Mesenchymal stem cell (in vitro differentiated cells and primary cell): ENCODE data around the gene FMO5.

Experiments
- DNase-seq: peaks from one replicate; pipeline ENCODE4 v3.0.0-alpha.2; 2013
- H2AFZ ChIP-seq: one replicate; pipeline ENCODE4 v1.6.1; 2013; ENCODE audit warnings: low read depth, mild to moderate bottlenecking, control low read depth, inconsistent platforms, low read length, moderate library complexity
- H2AK5ac ChIP-seq: 2 replicates; pipeline ENCODE4 v1.6.1; 2013; ENCODE audit warnings: low read length, moderate library complexity, mild to moderate bottlenecking, inconsistent platforms; ENCODE audit not compliant: severe bottlenecking
- H2BK120ac ChIP-seq: one replicate; pipeline ENCODE4 v1.6.1; 2013; ENCODE audit warnings: low read depth, mild to moderate bottlenecking, inconsistent platforms, low read length, moderate library complexity
- H2BK12ac ChIP-seq, 2 experiments: one replicate each; pipeline ENCODE4 v1.6.1; 2013; ENCODE audit warnings: inconsistent platforms in 2 of 2, low read length in 2 of 2, mild to moderate bottlenecking in 2 of 2, moderate library complexity in 2 of 2, control low read depth in 1 of 2
- H2BK15ac ChIP-seq: one replicate; pipeline ENCODE4 v1.6.1; 2013; ENCODE audit warnings: mild to moderate bottlenecking, low read depth, inconsistent platforms; ENCODE audit not compliant: poor library complexity, severe bottlenecking
- H2BK5ac ChIP-seq: 2 replicates; pipeline ENCODE4 v1.6.1; 2013; ENCODE audit warnings: low read depth, mild to moderate bottlenecking, low read length, control low read depth, inconsistent platforms; ENCODE audit not compliant: poor library complexity, severe bottlenecking
- H3K14ac ChIP-seq, 2 experiments: one replicate each; pipeline ENCODE4 v1.6.1; 2013; ENCODE audit warnings: inconsistent platforms in 2 of 2, low read length in 2 of 2, control low read depth in 1 of 2, mild to moderate bottlenecking in 1 of 2, moderate library complexity in 1 of 2
- H3K18ac ChIP-seq, 2 experiments: one replicate each; pipeline ENCODE4 v1.6.1; 2013; ENCODE audit warnings: inconsistent platforms in 2 of 2, low read length in 2 of 2, control low read depth in 1 of 2, low read depth in 1 of 2, mild to moderate bottlenecking in 1 of 2
- H3K23ac ChIP-seq, 2 experiments: one replicate each; pipeline ENCODE4 v1.6.1; 2013; ENCODE audit warnings: inconsistent platforms in 2 of 2, low read length in 2 of 2, mild to moderate bottlenecking in 2 of 2, moderate library complexity in 2 of 2, control low read depth in 1 of 2
- H3K27ac ChIP-seq: 2 replicates; pipeline ENCODE4 v1.5.1; 2013; ENCODE audit warnings: mild to moderate bottlenecking, moderate library complexity, low read length, control low read depth, inconsistent platforms; ENCODE audit not compliant: poor library complexity, severe bottlenecking
- H3K27me3 ChIP-seq, 2 experiments: 2 replicates each; pipeline versions ENCODE4 v1.6.1 to v1.7.0; 2013; ENCODE audit warnings: low read length in 2 of 2, mild to moderate bottlenecking in 2 of 2, moderate library complexity in 2 of 2, control low read depth in 1 of 2, inconsistent platforms in 1 of 2; ENCODE audit not compliant: control insufficient read depth in 1 of 2, insufficient read depth in 1 of 2
- H3K36me3 ChIP-seq, 2 experiments: 2 replicates each; pipeline versions ENCODE4 v1.6.1 to v1.7.0; 2013; ENCODE audit warnings: low read length in 2 of 2, control low read depth in 1 of 2, inconsistent platforms in 1 of 2, low read depth in 1 of 2, mild to moderate bottlenecking in 1 of 2; ENCODE audit not compliant: insufficient read depth in 2 of 2, control insufficient read depth in 1 of 2
- H3K4ac ChIP-seq, 2 experiments: one replicate each; pipeline ENCODE4 v1.6.1; 2013; ENCODE audit warnings: inconsistent platforms in 2 of 2, low read length in 2 of 2, mild to moderate bottlenecking in 2 of 2, moderate library complexity in 2 of 2, control low read depth in 1 of 2, low read depth in 1 of 2
- H3K4me1 ChIP-seq: 2 replicates; pipeline ENCODE4 v1.6.1; 2013; ENCODE audit warnings: low read depth, low read length, control low read depth; ENCODE audit not compliant: control insufficient read depth, insufficient read depth
- H3K4me2 ChIP-seq: 2 replicates; pipeline ENCODE4 v1.6.1; 2013; ENCODE audit warnings: low read length, mild to moderate bottlenecking, inconsistent platforms; ENCODE audit not compliant: poor library complexity, severe bottlenecking
- H3K4me3 ChIP-seq, 2 experiments: 2 replicates each; pipeline versions ENCODE4 v1.5.1 to v1.7.0; 2013; ENCODE audit warnings: low read length in 2 of 2, mild to moderate bottlenecking in 2 of 2, control low read depth in 1 of 2, low read depth in 1 of 2; ENCODE audit not compliant: insufficient read depth in 1 of 2
- H3K79me1 ChIP-seq: replicated peaks from 2 replicates; pipeline ENCODE4 v1.6.1; 2013; ENCODE audit warnings: mild to moderate bottlenecking, control low read depth, low read length, inconsistent platforms; ENCODE audit not compliant: poor library complexity, severe bottlenecking
- H3K9ac ChIP-seq: 2 replicates; pipeline ENCODE4 v1.7.0; 2013; ENCODE audit warnings: mild to moderate bottlenecking, low read length, moderate library complexity
- H3K9me3 ChIP-seq: 2 replicates; pipeline ENCODE4 v1.7.0; 2013; ENCODE audit warnings: mild to moderate bottlenecking, low read length; ENCODE audit not compliant: control insufficient read depth
- H4K8ac ChIP-seq: one replicate; pipeline ENCODE4 v1.6.1; 2013; ENCODE audit warnings: inconsistent platforms, mild to moderate bottlenecking, low read length, moderate library complexity
- H4K91ac ChIP-seq: one replicate; pipeline ENCODE4 v1.6.1; 2013; ENCODE audit warnings: mild to moderate bottlenecking, low read length, inconsistent platforms
- WGBS: methylation state at CpG from one replicate; pipeline ENCODE4 v1.1.7; 2013; ENCODE audit warnings: mixed read lengths; 5-methylcytosine and 5-hydroxymethylcytosine counted together

The FMO5 gene

GRCh38 chr1:147207192-147207591 is 17.9 kb downstream of the FMO5 start:
- Histone ChIP-seq H2BK12ac (no peak overlapping the region), H2BK5ac (no peak overlapping the region), H3K18ac (no peak overlapping the region), H3K4me2 (no peak overlapping the region), H3K4me1 (no peaks in the 10 kb centered on the region), H4K8ac (no peak overlapping the region), H3K27ac (no peak overlapping the region), H2AK5ac (no peak overlapping the region), H3K79me1 (no peaks in the 10 kb centered on the region), H3K23ac (no peak overlapping the region), H3K4me3 (no peak overlapping the region), H3K4ac (no peak overlapping the region), H2BK120ac (no peak overlapping the region), H3K27me3 (no peaks in the 10 kb centered on the region), H3K9me3 (no peaks in the 10 kb centered on the region), H2AFZ (no peak overlapping the region), H2BK15ac (no peak overlapping the region), H3K36me3 (no peaks in the 10 kb centered on the region), H3K9ac (no peak overlapping the region), H3K14ac (no peak overlapping the region), H4K91ac (no peak overlapping the region)
- no CpG with 5 or more reads among the region's 1 CpG for WGBS
- no peak for DNase-seq

- no peak overlapping the region for H2BK5ac ChIP-seq
- H2BK12ac ChIP-seq: no peak overlapping the region
Observed at GRCh38 chr1:147204080-147204479, 21.1 kb downstream of the FMO5 start.

GRCh38 chr1:147202576-147202975 is 22.6 kb downstream of the FMO5 start:
- Histone ChIP-seq H2AK5ac (no peak overlapping the region), H3K4ac (no peak overlapping the region), H3K9me3 (no peaks in the 10 kb centered on the region), H3K36me3 (no peaks in the 10 kb centered on the region), H3K9ac (no peak overlapping the region), H3K23ac (no peak overlapping the region), H2AFZ (no peak overlapping the region), H2BK120ac (no peak overlapping the region), H3K14ac (no peak overlapping the region), H4K91ac (no peak overlapping the region), H3K4me1 (no peaks in the 10 kb centered on the region), H3K4me3 (no peak overlapping the region), H3K27ac (no peak overlapping the region), H4K8ac (no peak overlapping the region), H2BK15ac (no peak overlapping the region), H2BK12ac (no peak overlapping the region), H2BK5ac (no peak overlapping the region), H3K79me1 (no peaks in the 10 kb centered on the region), H3K4me2 (no peak overlapping the region), H3K27me3 (no peaks in the 10 kb centered on the region), H3K18ac (no peak overlapping the region)
- no peak for DNase-seq
- WGBS: 49% methylated on average over 2 of the region's 2 CpGs

More at GRCh38 chr1:147204080-147204479, 21.1 kb downstream of the FMO5 start:
- Histone ChIP-seq H3K4ac (no peak overlapping the region), H3K9ac (no peak overlapping the region), H2BK15ac (no peak overlapping the region), H2AFZ (no peak overlapping the region), H3K4me2 (no peak overlapping the region), H3K79me1 (no peaks in the 10 kb centered on the region), H3K27me3 (no peaks in the 10 kb centered on the region), H3K4me3 (no peak overlapping the region), H3K4me1 (no peaks in the 10 kb centered on the region), H2AK5ac (no peak overlapping the region), H3K9me3 (no peaks in the 10 kb centered on the region), H3K23ac (no peak overlapping the region), H3K18ac (no peak overlapping the region), H3K14ac (no peak overlapping the region), H3K27ac (no peak overlapping the region), H4K8ac (no peak overlapping the region), H4K91ac (no peak overlapping the region), H3K36me3 (no peaks in the 10 kb centered on the region), H2BK120ac (no peak overlapping the region)
- WGBS: 90% methylated on average over 3 of the region's 3 CpGs
- no peak for DNase-seq

- Histone ChIP-seq H3K27ac (no peak overlapping the region), H3K18ac (no peak overlapping the region), H2BK5ac (no peak overlapping the region), H4K8ac (no peak overlapping the region), H3K9me3 (no peaks in the 10 kb centered on the region), H4K91ac (no peak overlapping the region), H2BK15ac (no peak overlapping the region), H2AFZ (no peak overlapping the region), H3K4me1 (no peaks in the 10 kb centered on the region), H3K4me2 (no peak overlapping the region), H2BK12ac (no peak overlapping the region), H3K36me3 (no peaks in the 10 kb centered on the region), H3K27me3 (no peaks in the 10 kb centered on the region), H3K79me1 (no peaks in the 10 kb centered on the region), H3K14ac (no peak overlapping the region), H3K4me3 (peak overlapping the region in 1 of 2 experiments; percentile 55), H2AK5ac (no peak overlapping the region), H3K9ac (no peak overlapping the region), H3K4ac (no peak overlapping the region), H3K23ac (no peak overlapping the region), H2BK120ac (no peak overlapping the region)
- DNase-seq: no peak
- WGBS: 100% methylated on average over 1 of the region's 1 CpG
Observed at GRCh38 chr1:147201786-147202185, 23.4 kb downstream of the FMO5 start.
